CD4-positive, alpha-beta T cell treated with Interleukin-4 for 4 hours (primary cell): ENCODE data around the gene PACSIN1.

Source experiments
- DNase-seq: peaks from one replicate; pipeline ENCODE4 v3.0.0-alpha.2; 2020

PACSIN1 gene

GRCh38 chr6:34547701-34548644 lies 82.1 kb downstream of the PACSIN1 start:
- no peak for DNase-seq

DNA sequence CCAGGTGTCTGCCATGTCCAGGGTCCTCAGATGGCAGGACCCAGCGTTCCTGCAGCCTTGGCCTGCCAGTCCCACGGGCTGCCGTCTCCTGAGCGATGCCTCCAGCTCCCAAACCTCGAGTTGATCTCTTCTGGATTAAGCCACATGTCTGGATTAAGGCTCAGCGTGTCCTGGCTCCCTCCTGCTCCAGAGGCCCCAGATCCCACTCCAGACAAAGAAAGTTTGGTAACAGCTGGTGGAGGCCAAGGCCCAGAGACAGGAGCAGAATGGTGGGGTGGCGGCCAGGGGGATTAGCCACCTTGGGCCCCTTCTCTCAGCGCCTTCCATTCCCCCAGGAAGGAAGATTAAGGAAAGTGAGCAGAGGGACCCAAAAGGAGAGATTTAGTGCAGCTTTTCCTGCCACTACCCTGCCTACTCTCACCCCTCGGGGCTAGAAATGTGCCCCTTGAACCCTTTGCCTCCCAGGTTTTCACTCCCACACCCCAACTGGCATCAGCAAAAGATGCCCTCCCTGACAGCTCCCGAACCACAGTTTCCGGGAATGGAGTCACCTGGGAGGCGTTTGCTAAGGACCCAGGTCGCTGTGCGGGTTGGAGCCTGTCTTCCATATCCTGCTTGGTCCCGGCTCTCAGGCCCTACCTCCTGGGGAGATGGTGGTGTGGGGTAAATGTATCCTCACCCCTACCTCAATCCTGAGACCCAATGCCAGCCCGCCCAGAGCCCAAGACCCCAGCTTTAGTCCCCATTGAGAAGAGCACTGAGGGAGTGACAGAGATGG lies 83.3 kb downstream of the PACSIN1 start:
- DNase-seq: no peak

DNA sequence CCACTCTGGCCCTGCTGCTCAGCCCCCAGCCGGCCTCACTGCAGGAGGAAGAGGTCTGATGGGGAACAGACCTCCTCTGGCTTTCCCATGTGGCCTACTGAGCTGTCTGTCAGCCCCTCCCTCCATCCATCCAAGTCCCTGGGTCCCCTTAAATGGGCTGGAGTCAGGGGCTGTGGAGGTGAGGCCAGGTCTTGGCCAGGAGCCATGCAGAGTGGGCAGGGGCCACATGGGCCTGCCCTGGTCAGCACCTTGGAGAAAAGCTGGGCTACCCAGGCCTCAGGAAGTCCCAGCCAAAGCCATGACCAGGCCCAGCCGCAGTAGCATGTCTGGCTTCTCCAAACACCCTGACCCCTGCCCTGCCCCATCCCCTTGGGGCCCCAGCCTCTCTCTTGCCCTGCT lies 83.9 kb downstream of the PACSIN1 start:
- DNase-seq: no peak

GRCh38 chr6:34551720-34552119 lies 85.8 kb downstream of the PACSIN1 start:
- DNase-seq: no peak

- no peak for DNase-seq
These were observed 86.7 kb downstream of the PACSIN1 start for GRCh38 chr6:34552620-34553019.

GRCh38 chr6:34553146-34553545 lies 87.3 kb downstream of the PACSIN1 start:
- no peak for DNase-seq

DNA sequence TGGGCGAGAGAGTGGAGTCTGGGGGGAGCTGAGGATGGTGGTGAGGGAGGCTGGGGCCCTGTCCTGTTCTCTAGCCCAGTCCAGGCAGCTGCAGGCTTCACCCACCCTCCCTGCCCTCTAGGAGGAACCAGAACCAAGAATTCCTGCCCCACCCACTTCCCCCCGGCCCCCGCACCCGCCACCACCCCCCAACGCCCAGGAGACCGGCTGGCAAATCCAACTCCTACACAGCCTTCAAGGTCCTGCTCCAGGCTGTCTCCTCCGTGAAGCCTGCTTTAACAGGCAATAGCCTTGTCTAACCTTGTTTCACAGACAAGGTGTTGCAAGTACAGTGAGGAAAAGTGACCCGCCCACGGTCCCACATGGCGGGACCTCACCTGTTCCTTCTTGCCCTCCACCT lies 87.9 kb downstream of the PACSIN1 start:
- DNase-seq: no peak

- DNase-seq: no peak
These were observed 88.6 kb downstream of the PACSIN1 start for GRCh38 chr6:34554291-34555006.

DNA sequence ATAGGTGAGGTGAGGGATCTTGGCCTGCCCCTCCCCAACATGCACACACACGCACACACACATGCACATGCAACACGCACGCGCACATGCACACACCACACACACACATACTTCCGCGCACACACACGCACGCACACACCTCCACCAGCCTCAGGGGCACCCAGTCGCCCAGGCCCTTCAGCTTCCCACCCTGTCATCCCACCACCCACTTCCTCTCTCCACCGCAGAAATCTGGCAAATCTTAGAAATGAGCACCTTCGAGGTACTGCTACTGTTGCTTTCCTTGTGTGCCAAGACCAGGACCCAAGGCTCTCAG lies 89.1 kb downstream of the PACSIN1 start:
- DNase-seq: no peak

DNA sequence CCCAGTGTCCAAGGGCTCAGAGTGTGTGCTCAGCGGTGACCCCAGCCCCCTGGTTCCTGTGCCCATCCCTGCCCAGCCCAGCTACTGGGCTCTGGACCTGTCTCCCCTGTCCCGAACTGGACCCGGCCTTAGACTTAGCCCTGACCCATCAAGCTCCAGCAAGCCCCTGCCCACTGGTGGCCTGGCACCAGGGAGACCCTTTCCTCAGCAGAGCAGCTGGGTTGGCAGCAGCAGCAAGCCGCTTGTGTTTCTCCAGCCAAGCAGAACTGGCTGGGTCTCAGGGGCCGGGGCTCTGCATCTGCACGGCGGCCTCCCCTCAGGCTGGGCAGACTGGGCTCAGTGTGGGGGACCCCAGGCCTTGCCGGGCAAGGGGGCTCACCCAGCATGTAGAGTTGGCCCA lies 89.5 kb downstream of the PACSIN1 start:
- DNase-seq: no peak

DNA sequence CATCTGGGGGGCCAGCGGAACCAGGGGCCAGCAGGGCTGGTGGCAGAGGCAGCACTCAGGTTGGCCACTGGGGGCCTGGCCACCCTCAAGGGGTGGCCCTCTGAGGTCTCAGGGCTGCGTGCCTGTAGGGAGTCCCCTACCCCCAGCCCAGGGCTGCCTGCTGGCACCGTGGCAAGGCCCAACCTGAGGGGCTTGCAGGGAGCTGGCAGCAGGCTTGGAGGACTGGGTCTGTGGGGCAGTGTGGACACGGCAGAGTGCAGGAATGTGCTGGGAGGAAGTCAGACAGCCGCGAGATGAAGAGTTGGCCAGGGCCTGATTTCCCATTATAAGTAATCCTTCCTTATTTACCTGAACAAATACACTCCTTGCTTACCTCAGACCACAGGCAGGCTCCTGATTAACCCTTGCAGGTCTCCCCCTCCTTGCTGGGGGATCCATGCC lies 90.2 kb downstream of the PACSIN1 start, which contains the start of gene SPDEF:
Gene SPDEF (minus strand): TSS at position 299 of the 441 bp plus-strand sequence. CDS start 11,874 bp downstream, outside the sequence.
- no peak for DNase-seq

DNA sequence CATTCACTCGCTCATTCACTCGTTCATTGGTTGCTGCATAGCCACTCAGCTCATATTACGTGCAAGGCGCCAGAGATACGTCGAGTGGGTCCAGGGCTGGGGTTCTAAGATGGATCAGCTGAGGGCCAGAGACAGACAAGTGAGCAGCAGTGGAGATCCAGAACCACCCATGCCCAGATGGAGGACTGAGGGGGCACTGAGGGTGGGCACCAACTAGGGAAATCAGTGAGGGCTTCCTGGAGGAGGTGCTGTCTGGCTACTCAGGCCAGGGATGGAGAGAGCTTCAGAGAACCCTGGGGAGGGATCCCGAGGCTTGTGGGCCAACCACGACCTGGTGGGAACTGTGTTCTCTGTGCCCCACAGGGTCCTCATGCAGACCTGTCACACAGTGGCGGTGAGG lies 90.6 kb downstream of the PACSIN1 start:
- no peak for DNase-seq

DNA sequence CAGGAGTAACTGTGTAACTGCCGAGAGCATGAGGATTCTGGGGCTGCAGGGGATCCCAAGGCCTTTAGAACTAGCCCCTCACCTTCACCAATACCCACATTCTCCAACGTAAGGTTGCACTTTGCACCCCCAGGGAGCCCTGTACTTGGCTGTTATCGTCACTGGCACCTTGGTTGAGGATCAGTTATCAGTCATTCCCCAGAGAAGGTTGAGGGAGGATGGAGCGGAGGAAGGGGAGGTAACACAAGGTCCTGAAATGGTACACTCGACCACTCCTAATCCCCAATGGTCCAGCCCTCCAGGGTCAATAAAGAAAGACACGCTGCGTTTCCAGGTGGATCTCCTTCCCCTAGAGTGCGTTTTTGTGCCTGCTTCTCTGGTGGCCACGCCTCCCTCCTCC lies 91.4 kb downstream of the PACSIN1 start:
- DNase-seq: no peak

DNA sequence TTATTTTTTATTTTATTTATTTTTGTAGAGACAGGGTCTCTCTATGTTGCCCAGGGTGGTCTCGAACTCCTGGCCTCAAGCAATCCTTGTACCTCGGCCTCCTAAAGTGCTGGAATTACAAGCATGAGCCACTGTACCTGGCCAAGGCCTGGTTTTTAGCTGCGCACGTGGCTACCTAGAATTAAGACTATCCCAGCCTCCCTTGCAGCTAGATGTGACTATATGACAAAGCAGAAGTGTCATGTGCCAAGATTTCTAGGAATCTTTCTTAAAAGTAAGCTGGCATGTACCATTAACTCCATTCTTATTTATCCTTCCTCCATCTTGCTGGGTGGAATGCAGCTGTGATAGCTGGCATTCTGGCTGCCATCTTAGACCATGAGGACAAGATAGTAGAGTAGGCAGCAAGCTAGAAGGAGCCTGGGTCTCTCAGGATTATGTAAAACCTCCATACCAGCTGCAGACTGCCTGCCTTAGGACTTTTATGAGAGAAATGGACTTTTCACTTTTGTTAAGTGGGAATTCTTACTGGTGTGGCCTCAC lies 92.4 kb downstream of the PACSIN1 start:
- DNase-seq: no peak

- DNase-seq: no peak
These were observed 93.9 kb downstream of the PACSIN1 start for GRCh38 chr6:34559651-34560365.

GRCh38 chr6:34560366-34561226 lies 94.7 kb downstream of the PACSIN1 start:
- DNase-seq: no peak

DNA sequence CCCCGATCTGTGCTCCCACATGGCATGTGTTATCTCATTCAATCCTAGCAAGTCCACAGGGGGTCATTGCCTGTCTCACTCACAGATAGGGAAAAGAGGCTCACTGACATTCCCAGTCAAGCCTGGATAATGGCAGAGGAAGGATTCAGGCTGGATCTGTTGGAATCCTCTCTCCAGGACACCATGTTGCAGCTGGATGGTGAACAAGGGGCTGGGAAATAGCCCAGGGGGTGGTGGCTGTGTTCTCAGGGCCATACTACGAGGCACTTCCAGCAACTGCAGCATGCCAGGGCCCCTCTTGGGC lies 95.3 kb downstream of the PACSIN1 start:
- DNase-seq: no peak

- DNase-seq: no peak
These were observed 96.5 kb downstream of the PACSIN1 start for GRCh38 chr6:34562350-34562749.

DNA sequence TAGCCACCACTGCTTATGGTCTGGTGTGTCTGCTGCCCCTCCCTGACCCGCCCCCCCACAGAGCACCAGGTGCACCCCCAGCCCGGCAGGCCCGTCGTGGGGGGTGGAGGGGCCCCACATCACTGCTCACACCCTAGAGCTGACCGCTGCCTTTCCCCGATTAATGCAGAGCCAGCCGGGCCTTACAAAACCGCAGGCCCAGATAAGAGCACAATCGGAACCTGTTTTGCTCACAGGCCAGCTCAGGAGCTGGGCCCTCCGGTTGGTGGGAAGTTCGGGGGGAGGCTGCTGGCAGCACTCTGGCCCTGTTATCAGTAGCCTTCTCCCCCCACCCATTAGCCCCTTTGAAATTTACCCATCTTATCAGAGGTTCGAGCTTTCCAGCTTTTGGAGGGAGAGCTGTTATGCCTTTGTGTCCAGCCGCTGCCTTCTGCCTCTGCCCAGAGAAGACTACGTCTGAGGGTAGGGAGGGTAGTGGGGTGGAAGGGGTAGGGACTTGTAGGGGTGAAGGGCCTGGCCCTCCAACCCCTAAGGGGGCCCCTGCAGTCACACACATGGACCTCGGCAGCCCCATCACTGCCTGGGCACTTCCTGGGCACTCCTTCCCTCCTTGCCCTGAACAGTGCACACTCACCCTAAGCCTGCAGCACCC lies 97.1 kb downstream of the PACSIN1 start:
- no peak for DNase-seq

GRCh38 chr6:34563513-34563870 lies 97.6 kb downstream of the PACSIN1 start:
- DNase-seq: no peak

DNA sequence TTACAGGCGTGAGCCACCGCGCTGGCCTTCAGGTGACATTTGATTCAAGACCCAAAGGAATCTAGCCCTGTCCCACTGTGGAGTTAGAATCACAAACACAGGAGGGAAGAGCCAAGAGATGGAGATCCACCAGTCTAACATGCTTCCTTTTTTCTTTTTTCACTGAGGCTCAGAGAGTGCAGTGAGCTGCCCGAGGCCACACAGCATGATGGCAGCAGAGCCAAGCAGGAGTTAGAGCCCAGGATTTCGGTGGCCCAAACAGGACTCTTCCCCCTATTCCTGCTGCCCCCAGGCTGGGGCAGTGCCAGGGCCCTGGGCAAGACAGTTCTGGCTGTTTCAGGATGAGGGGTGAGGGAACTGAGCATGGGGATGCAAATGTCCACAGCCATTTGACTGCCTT lies 98.3 kb downstream of the PACSIN1 start:
- no peak for DNase-seq
